HG03103 (cell line): ENCODE measurements around the gene UCHL1.
"Not testable (repeated sequence)": the region's sequence is repeated elsewhere in the genome, so short reads cannot be mapped to it uniquely, and the experiment has no call there.

Experiments used
- ATAC-seq: cut with Tn5 transposase; IDR thresholded peaks from one replicate; pipeline ENCODE4 v1.9.1; 2021; ENCODE audit warnings: low read depth; ENCODE audit not compliant: unreplicated experiment

UCHL1 gene

DNA sequence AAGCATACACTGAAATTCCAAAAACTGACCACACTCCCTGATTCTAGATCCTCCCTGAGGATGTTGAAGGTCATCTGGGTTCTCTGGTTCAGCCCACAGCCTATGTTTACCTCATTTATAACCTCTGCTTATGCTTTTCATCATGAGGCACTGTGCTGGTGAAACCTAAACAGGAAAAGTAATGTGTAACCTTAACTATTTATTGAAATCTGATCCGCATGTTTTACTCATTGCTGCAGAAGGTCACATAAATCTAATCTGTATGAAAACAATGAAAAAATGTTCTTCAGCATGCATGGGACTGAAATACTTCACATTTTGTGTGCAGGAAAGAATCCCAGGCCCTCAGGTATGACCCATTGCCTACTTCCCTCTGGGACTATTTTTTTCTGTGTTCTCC, 30.3 kb downstream of the UCHL1 start:
- ATAC-seq, result no peak

DNA sequence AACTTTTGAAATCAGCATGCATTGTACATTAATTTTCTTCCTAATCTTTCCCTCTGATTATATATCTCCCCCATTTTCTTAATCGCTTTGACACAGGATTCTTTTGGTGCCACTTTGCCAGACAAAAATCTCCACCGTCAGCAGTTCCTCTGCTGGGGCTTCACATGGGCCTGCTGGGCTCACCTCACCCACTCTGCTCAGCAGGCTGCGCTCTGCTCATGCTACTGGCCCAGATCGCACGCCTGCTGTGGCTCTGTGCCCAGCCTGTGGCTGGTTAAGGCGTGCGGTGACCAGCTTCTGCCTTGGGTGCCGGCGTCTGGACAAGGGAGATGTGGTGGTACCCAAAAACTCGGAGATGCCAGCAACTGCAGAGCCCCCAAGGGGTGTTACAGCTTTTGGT, 31.1 kb downstream of the UCHL1 start:
- no peak for ATAC-seq

DNA sequence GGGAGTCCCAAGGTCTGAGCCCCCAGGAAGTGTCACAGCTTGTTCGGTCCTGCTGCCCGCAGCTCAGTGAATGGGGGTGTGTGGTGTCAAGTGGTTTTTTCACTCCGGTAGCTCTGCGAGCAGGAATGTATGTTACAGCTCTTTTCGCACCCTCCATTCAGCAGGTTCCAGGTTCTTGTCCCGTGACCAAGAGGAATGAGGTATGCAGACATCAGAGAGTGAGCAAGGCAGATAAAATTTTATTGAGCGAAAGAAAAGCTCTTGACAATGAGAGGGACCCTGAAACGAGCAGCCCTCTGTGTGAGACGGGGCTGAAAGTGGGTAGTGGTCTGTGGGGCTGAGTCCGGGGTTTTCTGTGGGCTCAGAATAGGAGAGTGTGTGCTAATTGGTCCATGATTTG, 31.5 kb downstream of the UCHL1 start:
- ATAC-seq, result no peak

DNA sequence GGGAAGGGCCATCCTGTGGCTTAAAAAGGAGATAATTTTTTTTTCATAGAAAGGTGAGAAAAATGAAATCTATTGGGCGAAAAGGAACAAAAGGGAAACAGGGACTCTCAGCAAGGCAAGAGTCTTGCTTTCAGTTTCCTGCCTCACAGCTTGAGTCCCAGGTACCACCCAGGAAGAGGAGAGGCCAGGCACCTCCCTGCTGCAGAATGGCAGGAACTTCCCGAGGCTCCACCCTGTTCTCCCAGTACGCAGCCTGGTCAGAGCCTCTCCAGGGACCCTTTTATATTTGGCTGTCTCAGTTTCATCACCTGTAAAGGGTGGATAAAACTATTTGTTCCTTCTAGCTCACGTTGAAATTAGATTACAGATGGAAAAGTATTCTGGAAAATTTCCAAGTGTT, 33.8 kb downstream of the UCHL1 start:
- no peak for ATAC-seq

DNA sequence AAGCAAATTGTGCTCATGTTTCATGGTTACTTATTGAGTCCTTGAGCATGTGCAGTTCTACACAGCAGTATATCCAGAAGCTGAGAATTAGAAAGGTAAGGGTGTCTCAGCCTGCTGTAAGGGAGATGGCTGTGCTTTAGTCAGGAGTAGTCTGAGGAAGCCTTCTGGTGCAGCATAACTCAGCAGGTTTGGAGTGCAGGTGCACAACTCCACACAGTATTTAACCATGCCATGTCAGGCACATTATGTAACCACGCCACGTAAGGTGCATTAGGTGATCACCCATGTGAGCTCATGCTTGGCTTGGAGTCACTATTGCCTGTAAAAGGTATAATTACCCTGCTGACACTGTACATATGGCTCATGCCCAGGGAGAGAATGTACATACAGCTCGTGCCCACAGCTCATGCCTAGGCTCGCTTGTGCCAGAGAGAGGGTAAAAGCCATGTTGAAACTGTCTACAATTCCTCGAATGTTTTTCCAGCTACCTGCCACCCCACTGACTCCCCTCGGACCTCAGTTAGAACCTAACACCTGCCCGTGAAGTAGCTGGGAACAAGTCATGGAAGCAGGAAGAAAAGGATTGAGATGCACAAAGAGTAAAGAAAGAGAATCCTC, 37.8 kb downstream of the UCHL1 start:
- no peak for ATAC-seq

DNA sequence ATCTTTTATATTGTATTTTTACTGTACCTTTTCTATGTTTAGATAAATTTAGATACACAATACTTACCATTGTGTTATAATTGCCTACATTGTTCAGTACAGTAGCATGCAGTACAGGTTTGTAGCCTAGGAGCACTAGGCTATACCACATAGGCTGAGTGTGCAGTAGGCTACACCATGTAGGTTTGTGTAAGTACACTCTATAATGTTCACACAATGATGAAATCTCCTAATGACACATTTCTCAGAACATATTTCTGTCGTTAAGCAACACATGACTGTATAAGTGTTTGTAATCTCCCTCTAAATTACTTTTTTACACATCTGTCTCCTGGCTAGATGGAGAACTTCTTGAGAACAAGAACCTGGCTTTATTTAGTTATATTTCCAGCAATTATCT, 40.3 kb downstream of the UCHL1 start:
- ATAC-seq, result no peak

DNA sequence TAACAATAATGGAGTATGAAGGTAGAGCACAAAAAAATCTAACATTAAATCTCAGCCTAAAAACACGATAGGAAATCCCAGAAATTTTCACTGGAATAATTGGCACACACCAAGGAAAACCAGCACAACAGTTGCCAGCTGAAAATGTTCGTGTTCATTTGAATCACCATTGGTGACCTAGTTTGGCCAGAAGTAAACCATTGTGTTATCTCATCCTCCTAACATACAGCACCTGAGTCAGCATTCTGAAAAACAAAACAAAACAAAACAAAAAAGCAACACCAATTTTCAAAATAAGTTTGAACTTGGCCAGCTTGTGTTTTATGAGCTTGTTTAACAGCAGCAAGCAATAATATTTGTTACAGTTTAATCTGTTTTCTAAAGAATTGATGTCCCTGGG, 41.1 kb downstream of the UCHL1 start:
- no peak for ATAC-seq

DNA sequence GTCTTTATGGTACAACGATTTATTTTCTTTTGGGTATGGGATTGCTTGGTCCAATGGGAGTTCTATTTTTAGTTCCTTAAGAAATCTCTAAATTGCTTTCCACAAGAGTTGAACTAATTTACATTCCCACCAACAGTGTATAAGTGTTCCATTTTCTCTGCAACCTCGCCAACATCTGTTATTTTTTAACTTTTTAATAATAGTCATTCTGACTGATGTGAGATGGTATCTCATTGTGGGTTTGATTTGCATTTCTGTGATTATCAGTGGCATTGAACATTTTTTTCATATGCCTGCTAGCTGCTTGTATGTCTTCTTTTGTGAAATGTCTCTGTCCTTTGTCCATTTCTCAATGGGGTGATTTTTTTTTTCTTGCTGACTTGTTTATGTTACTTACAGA, 42.8 kb downstream of the UCHL1 start:
- no peak for ATAC-seq

DNA sequence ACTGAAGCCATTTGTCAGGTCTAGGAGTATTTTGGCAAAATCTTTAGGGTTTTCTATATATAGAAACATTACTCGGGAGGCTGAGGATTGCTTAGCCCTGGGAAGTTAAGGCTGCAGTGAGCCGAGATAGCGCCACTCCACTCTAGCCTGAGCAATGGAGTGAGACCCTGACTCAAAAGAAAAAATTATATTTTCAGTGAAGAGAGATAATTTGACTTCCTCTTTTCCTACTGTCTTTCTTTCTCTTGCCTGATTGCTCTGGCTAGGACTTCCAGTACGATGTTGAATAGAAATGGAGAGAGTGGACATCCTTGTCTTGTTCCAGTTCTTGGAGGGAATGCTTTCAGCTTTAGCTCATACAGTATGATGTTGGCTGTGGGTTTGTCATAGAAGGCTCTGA, 44.4 kb downstream of the UCHL1 start:
- no peak for ATAC-seq

DNA sequence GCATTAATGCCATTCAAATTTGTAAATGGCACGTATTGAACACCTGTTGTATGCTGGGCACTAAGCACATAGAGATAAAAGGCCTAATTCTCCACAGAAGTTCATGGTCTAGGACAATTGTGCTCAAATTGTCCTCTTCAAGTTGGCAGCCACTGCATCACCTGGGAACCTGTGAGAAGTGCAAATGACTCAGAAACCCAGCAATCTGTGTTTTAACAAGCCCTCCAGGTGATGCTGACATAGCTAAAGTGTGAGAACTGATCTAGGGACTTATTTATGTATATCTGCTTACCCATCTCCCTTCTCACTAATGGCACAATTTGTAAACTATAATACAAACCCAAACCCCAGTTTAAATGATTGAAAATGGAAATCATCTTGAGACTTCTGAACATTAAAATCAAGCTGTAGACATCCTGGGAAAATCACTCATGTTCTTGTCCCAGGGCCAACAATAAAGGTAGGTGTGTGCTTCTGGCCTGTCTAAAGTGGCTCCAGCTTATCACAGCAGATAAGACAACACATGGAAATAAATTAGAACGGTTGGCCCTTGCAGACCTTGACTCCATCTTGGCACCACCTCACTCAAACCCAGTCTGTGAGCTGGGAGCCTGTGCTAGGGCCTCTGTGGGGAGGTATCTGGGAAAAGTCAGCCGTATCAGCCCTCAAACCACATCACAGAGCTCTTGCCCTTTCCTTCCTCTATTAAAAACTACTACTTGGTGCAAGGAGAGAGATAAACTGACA, 46.8 kb downstream of the UCHL1 start:
- ATAC-seq, result no peak

DNA sequence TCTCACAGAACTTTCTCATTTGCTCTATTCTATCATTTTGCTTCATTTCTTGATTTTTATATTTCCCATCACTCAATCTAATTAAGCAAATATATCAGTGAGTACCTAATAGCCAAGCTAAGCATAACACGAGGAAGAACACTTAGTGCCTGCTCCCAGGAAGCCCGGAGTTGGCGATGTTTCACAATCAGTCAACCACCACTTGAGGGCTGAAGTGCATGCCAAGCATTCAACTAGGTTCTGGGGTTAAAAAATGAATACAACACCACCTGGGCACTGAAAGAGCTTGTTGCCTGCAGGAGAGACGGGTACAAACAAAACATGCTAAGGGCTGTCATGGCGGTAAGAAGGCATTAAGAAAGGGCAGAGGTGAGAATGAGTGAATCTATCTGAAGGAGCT, 47.5 kb downstream of the UCHL1 start:
- no peak for ATAC-seq

DNA sequence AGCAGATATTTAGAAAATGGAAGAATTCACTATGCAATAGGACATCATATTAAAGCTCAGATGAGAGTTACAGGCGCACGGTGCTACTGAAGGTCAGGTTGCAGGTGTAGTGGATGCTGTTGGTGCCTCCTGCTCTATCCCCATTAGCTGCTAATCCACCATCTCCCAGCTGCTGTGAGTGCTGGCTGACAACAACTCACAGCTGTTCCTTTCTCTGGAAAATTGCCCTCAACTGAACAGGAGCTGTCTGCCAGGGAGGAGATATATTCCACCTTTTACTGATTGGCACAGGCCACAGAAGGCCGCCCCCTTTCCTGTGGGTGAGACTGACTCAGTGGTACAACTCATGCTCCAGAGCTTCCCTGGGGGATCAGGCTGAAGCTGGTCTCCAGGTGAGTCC, 48.7 kb downstream of the UCHL1 start:
- no peak for ATAC-seq

DNA sequence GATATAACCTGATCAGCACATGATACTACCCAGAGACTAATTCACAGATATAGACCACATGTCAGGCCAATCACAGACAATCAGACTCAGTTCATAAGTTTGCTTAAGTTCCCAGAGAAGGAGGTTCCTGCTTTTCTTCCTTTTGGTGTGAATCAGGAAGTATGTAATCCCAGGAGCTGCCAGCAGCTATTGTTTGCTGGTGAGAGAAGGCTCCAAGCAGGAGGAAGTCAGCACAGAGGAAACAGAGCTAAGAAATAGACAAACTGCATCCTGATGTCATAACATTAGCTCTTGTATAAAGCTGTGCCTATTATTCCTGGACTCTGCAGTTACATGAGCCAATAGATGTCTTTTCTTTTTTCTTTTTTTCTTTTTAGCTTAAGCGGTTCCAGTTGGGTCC, 50.9 kb downstream of the UCHL1 start:
- ATAC-seq, result no peak

DNA sequence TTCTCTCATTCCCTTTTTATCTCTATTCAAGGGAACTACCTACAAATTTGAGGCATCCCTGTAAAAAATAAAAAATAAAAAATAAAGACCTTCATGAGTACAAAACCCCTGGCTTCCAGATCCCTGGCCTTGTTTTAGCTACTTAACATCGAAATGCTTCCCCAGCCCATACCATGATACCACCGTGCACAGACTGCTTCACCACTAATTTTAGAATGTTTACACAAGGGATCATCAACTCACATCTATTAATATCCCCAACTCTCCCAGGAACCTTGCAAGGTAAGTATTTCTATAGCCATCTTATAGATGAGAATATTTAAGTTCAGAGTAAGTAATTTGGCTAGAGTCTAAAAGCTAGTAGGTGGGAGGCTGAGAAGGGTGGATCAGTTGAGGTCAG, 51.7 kb downstream of the UCHL1 start:
- no peak for ATAC-seq

DNA sequence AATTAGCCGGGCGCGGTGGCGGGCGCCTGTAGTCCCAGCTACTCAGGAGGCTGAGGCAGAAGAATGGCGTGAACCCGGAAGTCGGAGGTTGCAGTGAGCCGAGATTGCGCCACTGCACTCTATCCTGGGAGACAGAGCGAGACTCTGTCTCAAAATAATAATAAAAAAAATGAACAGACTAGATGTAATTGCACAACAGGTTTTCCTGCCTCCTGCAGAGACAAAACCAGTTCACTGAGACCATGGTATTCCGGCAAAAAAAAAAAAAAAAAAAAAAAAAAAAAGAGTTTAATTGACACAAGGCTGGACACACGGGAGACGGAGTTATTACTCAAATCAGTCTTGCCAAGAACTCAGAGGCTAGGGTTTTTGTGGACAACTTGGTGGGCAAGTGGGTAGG, 58.7 kb downstream of the UCHL1 start:
- not testable (repeated sequence) for ATAC-seq

DNA sequence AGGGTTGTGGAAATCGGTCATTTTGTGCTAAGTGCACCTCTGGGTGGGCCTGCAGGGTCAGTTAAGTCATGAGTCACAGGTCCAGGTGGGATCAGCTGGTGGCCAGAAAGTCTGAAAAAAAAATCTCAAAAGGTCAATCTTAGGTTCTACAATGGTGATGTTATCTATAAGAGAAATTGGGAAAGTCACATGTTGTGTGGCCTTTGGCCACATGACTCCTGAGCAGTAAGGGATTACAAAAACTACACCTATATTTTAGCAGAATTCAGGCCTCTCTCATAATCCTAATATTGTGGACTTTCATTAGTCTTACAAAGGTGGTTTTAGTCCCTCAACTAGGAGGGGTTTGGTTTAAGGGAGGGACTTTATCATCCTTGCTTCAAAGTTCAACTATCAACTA, 59.1 kb downstream of the UCHL1 start:
- ATAC-seq, result no peak
